Measurements from ENCODE around the gene SCMH1. TPM values are rescaled to one million over a fixed set of nuclear protein-coding genes. Genes with fewer than 3 reads are reported as not detected.
"Not testable (repeated sequence)": the region's sequence is repeated elsewhere in the genome, so short reads cannot be mapped to it uniquely, and the experiment has no call there.

Gene SCMH1
- total and polyA plus RNA-seq, 2 donors (not counting 3 experiments of a cell fraction or from before 2014, with no cell fraction given), result 39.9 to 40.7 TPM

- Histone ChIP-seq H4K20me1 (replicated peaks; ENCODE audit: control insufficient read depth, extremely low read depth, insufficient read depth, low read length) (no peaks in the 10 kb centered on the region), H2AFZ (ENCODE audit: low read depth, low read length) (no peak overlapping the region), H3K9me3 (replicated peaks; ENCODE audit: control insufficient read depth, insufficient read depth, low read length) (no peaks in the 10 kb centered on the region), H3K27me3 (ENCODE audit: control insufficient read depth in 2 of 2, insufficient read depth in 2 of 2, low read length in 2 of 2) (no peaks in the 10 kb centered on the region), H3K9me1 (replicated peaks; ENCODE audit: control insufficient read depth, extremely low read depth, insufficient read depth, low read length) (no peaks in the 10 kb centered on the region), H3K79me2 (ENCODE audit: control insufficient read depth, insufficient read depth, low read length) (peaks cover 28% of the 10 kb centered on the region), H3K4me2 (ENCODE audit: insufficient read depth, low read length) (no peak overlapping the region), H3K4me1 (ENCODE audit: control insufficient read depth, extremely low read depth, insufficient read depth, low read length) (no peaks in the 10 kb centered on the region), H3K4me3 (replicated peaks in 1 of 3; ENCODE audit: insufficient read depth in 1 of 3, low read depth in 1 of 3, low read length in 3 of 3) (no peak overlapping the region), H3K27ac (ENCODE audit: insufficient read depth, low read depth, low read length) (no peak overlapping the region), H3K36me3 (ENCODE audit: control insufficient read depth in 2 of 2, extremely low read depth in 1 of 2, insufficient read depth in 2 of 2, low read length in 2 of 2) (no peaks in the 10 kb centered on the region), H3K9ac (replicated peaks; ENCODE audit: extremely low read depth, insufficient read depth, low read length) (no peak overlapping the region)
- DNase-seq (ENCODE audit: low read depth, low spot score) (no peak), FAIRE-seq (no peak)
- ChIA-PET CTCF (interaction anchor here (1.1 kb wide), 1 partner anchor 10 kb away, joined by 3 read pairs; no protein-coding TSS in a partner anchor), POLR2A (no interaction called here)
- no peak for TF ChIP-seq CTCF (IDR thresholded peaks at IDR 0.05; ENCODE audit: extremely low read depth in 1 of 2, insufficient read depth in 1 of 2, low read depth in 1 of 2, low read length in 2 of 2)
- TF ChIP-seq FOS (IDR thresholded peaks at IDR 0.05; ENCODE audit: borderline replicate concordance, insufficient read depth, low read length), result no peak
- TF ChIP-seq MYC (IDR thresholded peaks at IDR 0.05; ENCODE audit: low read depth, low read length), result no peak
- TF ChIP-seq GATA2 (IDR thresholded peaks at IDR 0.05; ENCODE audit: insufficient read depth, insufficient read length, low read depth, low read length), result no peak
- TF ChIP-seq EZH2 (IDR thresholded peaks at IDR 0.05; ENCODE audit: borderline replicate concordance, low read depth, low read length, severe bottlenecking), result no peak
- TF ChIP-seq POLR2AphosphoS5 (IDR thresholded peaks at IDR 0.05; ENCODE audit: insufficient read depth, low read depth, low read length), result no peak
- no peak for TF ChIP-seq POLR2A (IDR thresholded peaks at IDR 0.05; ENCODE audit: low read depth, low read length)
- TF ChIP-seq JUN (IDR thresholded peaks at IDR 0.05; ENCODE audit: borderline replicate concordance, insufficient read depth, insufficient read length, low read depth), result no peak
- no peak for TF ChIP-seq MAX (IDR thresholded peaks at IDR 0.05; ENCODE audit: insufficient read depth, insufficient read length)
- dilution Hi-C loops (cut with MboI; ENCODE audit: extremely low pct_ligation_motif_present, low sequenced_read_pairs), result no loop called here
- intact Hi-C loops (cut with micrococcal nuclease), result no loop called here
- no TSS peak for BruUV-seq (replicated peaks)
Observed at GRCh38 chr1:41230656-41231055, 11.4 kb downstream of the SCMH1 start.

DNA sequence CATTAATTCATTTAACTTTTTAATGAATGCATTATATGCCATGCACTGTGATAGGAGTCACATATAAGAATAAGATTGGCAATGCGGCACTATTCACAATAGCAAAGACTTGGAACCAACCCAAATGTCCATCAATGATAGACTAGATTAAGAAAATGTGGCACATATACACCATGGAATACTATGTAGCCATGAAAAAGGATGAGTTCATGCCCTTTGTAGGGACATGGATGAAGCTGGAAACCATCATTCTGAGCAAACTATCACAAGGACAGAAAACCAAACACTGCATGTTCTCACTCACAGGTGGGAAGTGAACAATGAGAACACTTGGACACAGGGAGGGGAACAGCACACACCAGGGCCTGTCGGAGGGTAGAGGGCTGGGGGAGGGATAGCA lies 12.9 kb downstream of the SCMH1 start:
- H3K9me1 ChIP-seq (replicated peaks; ENCODE audit: control insufficient read depth, extremely low read depth, insufficient read depth, low read length); BruUV-seq (replicated peaks); dilution Hi-C loops (cut with MboI; ENCODE audit: extremely low pct_ligation_motif_present, low sequenced_read_pairs); DNase-seq (ENCODE audit: low read depth, low spot score); intact Hi-C loops (cut with micrococcal nuclease); FAIRE-seq; POLR2A ChIA-PET; H3K4me1 ChIP-seq (ENCODE audit: control insufficient read depth, extremely low read depth, insufficient read depth, low read length); H3K4me3 ChIP-seq (replicated peaks in 1 of 3; ENCODE audit: insufficient read depth in 1 of 3, low read depth in 1 of 3, low read length in 3 of 3); H3K9ac ChIP-seq (replicated peaks; ENCODE audit: extremely low read depth, insufficient read depth, low read length); H3K27ac ChIP-seq (ENCODE audit: insufficient read depth, low read depth, low read length); CTCF ChIA-PET; H3K27me3 ChIP-seq (ENCODE audit: control insufficient read depth in 2 of 2, insufficient read depth in 2 of 2, low read length in 2 of 2); H3K36me3 ChIP-seq (ENCODE audit: control insufficient read depth in 2 of 2, extremely low read depth in 1 of 2, insufficient read depth in 2 of 2, low read length in 2 of 2); H3K9me3 ChIP-seq (replicated peaks; ENCODE audit: control insufficient read depth, insufficient read depth, low read length); H4K20me1 ChIP-seq (replicated peaks; ENCODE audit: control insufficient read depth, extremely low read depth, insufficient read depth, low read length); H2AFZ ChIP-seq (ENCODE audit: low read depth, low read length); H3K4me2 ChIP-seq (ENCODE audit: insufficient read depth, low read length): not testable (repeated sequence)
- peaks cover 30% of the 10 kb centered on the region for H3K79me2 ChIP-seq (ENCODE audit: control insufficient read depth, insufficient read depth, low read length)

All from endothelial cell of umbilical vein (primary cell).